Mesenchymal stem cell (in vitro differentiated cells and primary cell): ENCODE measurements around the gene AGAP5.
A peak's percentile ranks its signal among the peaks of the same experiment; 100 is the strongest.
"Not testable (repeated sequence)": the region's sequence is repeated elsewhere in the genome, so short reads cannot be mapped to it uniquely, and the experiment has no call there.

Experiments
- DNase-seq: peaks from one replicate; pipeline ENCODE4 v3.0.0-alpha.2; 2013
- H2AFZ ChIP-seq: one replicate; pipeline ENCODE4 v1.6.1; 2013; ENCODE audit warnings: low read depth, mild to moderate bottlenecking, control low read depth, inconsistent platforms, low read length, moderate library complexity
- H2AK5ac ChIP-seq: 2 replicates; pipeline ENCODE4 v1.6.1; 2013; ENCODE audit warnings: low read length, moderate library complexity, mild to moderate bottlenecking, inconsistent platforms; ENCODE audit not compliant: severe bottlenecking
- H2BK120ac ChIP-seq: one replicate; pipeline ENCODE4 v1.6.1; 2013; ENCODE audit warnings: low read depth, mild to moderate bottlenecking, inconsistent platforms, low read length, moderate library complexity
- H2BK12ac ChIP-seq, 2 experiments: one replicate each; pipeline ENCODE4 v1.6.1; 2013; ENCODE audit warnings: inconsistent platforms in 2 of 2, low read length in 2 of 2, mild to moderate bottlenecking in 2 of 2, moderate library complexity in 2 of 2, control low read depth in 1 of 2
- H2BK15ac ChIP-seq: one replicate; pipeline ENCODE4 v1.6.1; 2013; ENCODE audit warnings: mild to moderate bottlenecking, low read depth, inconsistent platforms; ENCODE audit not compliant: poor library complexity, severe bottlenecking
- H2BK5ac ChIP-seq: 2 replicates; pipeline ENCODE4 v1.6.1; 2013; ENCODE audit warnings: low read depth, mild to moderate bottlenecking, low read length, control low read depth, inconsistent platforms; ENCODE audit not compliant: poor library complexity, severe bottlenecking
- H3K14ac ChIP-seq, 2 experiments: one replicate each; pipeline ENCODE4 v1.6.1; 2013; ENCODE audit warnings: inconsistent platforms in 2 of 2, low read length in 2 of 2, control low read depth in 1 of 2, mild to moderate bottlenecking in 1 of 2, moderate library complexity in 1 of 2
- H3K18ac ChIP-seq, 2 experiments: one replicate each; pipeline ENCODE4 v1.6.1; 2013; ENCODE audit warnings: inconsistent platforms in 2 of 2, low read length in 2 of 2, control low read depth in 1 of 2, low read depth in 1 of 2, mild to moderate bottlenecking in 1 of 2
- H3K23ac ChIP-seq, 2 experiments: one replicate each; pipeline ENCODE4 v1.6.1; 2013; ENCODE audit warnings: inconsistent platforms in 2 of 2, low read length in 2 of 2, mild to moderate bottlenecking in 2 of 2, moderate library complexity in 2 of 2, control low read depth in 1 of 2
- H3K27ac ChIP-seq: 2 replicates; pipeline ENCODE4 v1.5.1; 2013; ENCODE audit warnings: mild to moderate bottlenecking, moderate library complexity, low read length, control low read depth, inconsistent platforms; ENCODE audit not compliant: poor library complexity, severe bottlenecking
- H3K27me3 ChIP-seq, 2 experiments: 2 replicates each; pipeline versions ENCODE4 v1.6.1 to v1.7.0; 2013; ENCODE audit warnings: low read length in 2 of 2, mild to moderate bottlenecking in 2 of 2, moderate library complexity in 2 of 2, control low read depth in 1 of 2, inconsistent platforms in 1 of 2; ENCODE audit not compliant: control insufficient read depth in 1 of 2, insufficient read depth in 1 of 2
- H3K36me3 ChIP-seq, 2 experiments: 2 replicates each; pipeline versions ENCODE4 v1.6.1 to v1.7.0; 2013; ENCODE audit warnings: low read length in 2 of 2, control low read depth in 1 of 2, inconsistent platforms in 1 of 2, low read depth in 1 of 2, mild to moderate bottlenecking in 1 of 2; ENCODE audit not compliant: insufficient read depth in 2 of 2, control insufficient read depth in 1 of 2
- H3K4ac ChIP-seq, 2 experiments: one replicate each; pipeline ENCODE4 v1.6.1; 2013; ENCODE audit warnings: inconsistent platforms in 2 of 2, low read length in 2 of 2, mild to moderate bottlenecking in 2 of 2, moderate library complexity in 2 of 2, control low read depth in 1 of 2, low read depth in 1 of 2
- H3K4me1 ChIP-seq: 2 replicates; pipeline ENCODE4 v1.6.1; 2013; ENCODE audit warnings: low read depth, low read length, control low read depth; ENCODE audit not compliant: control insufficient read depth, insufficient read depth
- H3K4me2 ChIP-seq: 2 replicates; pipeline ENCODE4 v1.6.1; 2013; ENCODE audit warnings: low read length, mild to moderate bottlenecking, inconsistent platforms; ENCODE audit not compliant: poor library complexity, severe bottlenecking
- H3K4me3 ChIP-seq, 2 experiments: 2 replicates each; pipeline versions ENCODE4 v1.5.1 to v1.7.0; 2013; ENCODE audit warnings: low read length in 2 of 2, mild to moderate bottlenecking in 2 of 2, control low read depth in 1 of 2, low read depth in 1 of 2; ENCODE audit not compliant: insufficient read depth in 1 of 2
- H3K79me1 ChIP-seq: replicated peaks from 2 replicates; pipeline ENCODE4 v1.6.1; 2013; ENCODE audit warnings: mild to moderate bottlenecking, control low read depth, low read length, inconsistent platforms; ENCODE audit not compliant: poor library complexity, severe bottlenecking
- H3K9ac ChIP-seq: 2 replicates; pipeline ENCODE4 v1.7.0; 2013; ENCODE audit warnings: mild to moderate bottlenecking, low read length, moderate library complexity
- H3K9me3 ChIP-seq: 2 replicates; pipeline ENCODE4 v1.7.0; 2013; ENCODE audit warnings: mild to moderate bottlenecking, low read length; ENCODE audit not compliant: control insufficient read depth
- H4K8ac ChIP-seq: one replicate; pipeline ENCODE4 v1.6.1; 2013; ENCODE audit warnings: inconsistent platforms, mild to moderate bottlenecking, low read length, moderate library complexity
- H4K91ac ChIP-seq: one replicate; pipeline ENCODE4 v1.6.1; 2013; ENCODE audit warnings: mild to moderate bottlenecking, low read length, inconsistent platforms
- WGBS: methylation state at CpG from one replicate; pipeline ENCODE4 v1.1.7; 2013; ENCODE audit warnings: mixed read lengths; 5-methylcytosine and 5-hydroxymethylcytosine counted together

AGAP5 gene

GRCh38 chr10:73674546-73674945 is 23.4 kb downstream of the AGAP5 start:
- not testable (repeated sequence) for H3K14ac ChIP-seq, H3K4me3 ChIP-seq, H2BK12ac ChIP-seq, H3K36me3 ChIP-seq, H3K9ac ChIP-seq, H2AFZ ChIP-seq, H3K23ac ChIP-seq, H3K79me1 ChIP-seq, H4K91ac ChIP-seq, H3K4me2 ChIP-seq, DNase-seq, H3K9me3 ChIP-seq, H4K8ac ChIP-seq, H3K27me3 ChIP-seq, H3K4me1 ChIP-seq, H3K27ac ChIP-seq, H3K18ac ChIP-seq, H2AK5ac ChIP-seq, H2BK5ac ChIP-seq, H3K4ac ChIP-seq, H2BK15ac ChIP-seq, H2BK120ac ChIP-seq
- WGBS, result 100% methylated on average over 1 of the region's 20 CpGs

GRCh38 chr10:73668378-73668777 is 29.5 kb downstream of the AGAP5 start:
- not testable (repeated sequence) for H3K14ac ChIP-seq, H2AFZ ChIP-seq, H2BK12ac ChIP-seq, H3K18ac ChIP-seq, H4K8ac ChIP-seq, H3K4me2 ChIP-seq, H3K4me3 ChIP-seq, H3K9ac ChIP-seq, H3K23ac ChIP-seq, H3K79me1 ChIP-seq, H4K91ac ChIP-seq, DNase-seq, H2AK5ac ChIP-seq, H2BK120ac ChIP-seq, H3K27ac ChIP-seq, H3K4ac ChIP-seq, H3K9me3 ChIP-seq, H3K36me3 ChIP-seq, H2BK5ac ChIP-seq, H3K27me3 ChIP-seq, H2BK15ac ChIP-seq, H3K4me1 ChIP-seq
- no CpG with 5 or more reads among the region's 4 CpGs for WGBS

GRCh38 chr10:73666153-73666809 is 31.6 kb downstream of the AGAP5 start:
- not testable (repeated sequence) for H3K23ac ChIP-seq, H3K4me3 ChIP-seq, H3K27me3 ChIP-seq, H3K36me3 ChIP-seq, H2BK12ac ChIP-seq, H2BK5ac ChIP-seq, H2BK120ac ChIP-seq, H3K4me2 ChIP-seq, H4K91ac ChIP-seq, H2AK5ac ChIP-seq, H3K18ac ChIP-seq, H4K8ac ChIP-seq, H3K9ac ChIP-seq, H3K14ac ChIP-seq, H3K9me3 ChIP-seq, H2AFZ ChIP-seq, H2BK15ac ChIP-seq, H3K4ac ChIP-seq, H3K79me1 ChIP-seq, H3K27ac ChIP-seq
- WGBS, result 80% methylated on average over 3 of the region's 5 CpGs
- DNase-seq, result peak; percentile 39
- peaks cover 11% of the 10 kb centered on the region for H3K4me1 ChIP-seq

GRCh38 chr10:73665581-73665980 is 32.3 kb downstream of the AGAP5 start:
- H3K27me3 ChIP-seq, H3K4me3 ChIP-seq, H3K9me3 ChIP-seq, H3K18ac ChIP-seq, H3K23ac ChIP-seq, H3K4me2 ChIP-seq, H3K27ac ChIP-seq, H3K79me1 ChIP-seq, H3K9ac ChIP-seq, H2AFZ ChIP-seq, H2BK15ac ChIP-seq, H2BK120ac ChIP-seq, H2AK5ac ChIP-seq, H2BK5ac ChIP-seq, DNase-seq, H3K36me3 ChIP-seq, H3K14ac ChIP-seq, H2BK12ac ChIP-seq, H4K91ac ChIP-seq, H3K4ac ChIP-seq, H4K8ac ChIP-seq: not testable (repeated sequence)
- 100% methylated on average over 3 of the region's 3 CpGs for WGBS
- peaks cover 13% of the 10 kb centered on the region for H3K4me1 ChIP-seq
